HG03571 (cell line): ENCODE results near the gene SREBF2.
"Not testable (repeated sequence)": the region's sequence is repeated elsewhere in the genome, so short reads cannot be mapped to it uniquely, and the experiment has no call there.

Experiments used
- ATAC-seq: cut with Tn5 transposase; IDR thresholded peaks from one replicate; pipeline ENCODE4 v1.9.1; 2021; ENCODE audit not compliant: unreplicated experiment

Gene SREBF2

GRCh38 chr22:41939981-41940831, 107.3 kb downstream of the SREBF2 start:
- ATAC-seq: peak; percentile 42

GRCh38 chr22:41940832-41941765, 108.2 kb downstream of the SREBF2 start:
- ATAC-seq: peak; percentile 37

- no peak for ATAC-seq
Measured at GRCh38 chr22:41943661-41944209, 110.8 kb downstream of the SREBF2 start.

- peak; percentile 64 for ATAC-seq
Measured at GRCh38 chr22:41946629-41947423, 113.9 kb downstream of the SREBF2 start, which contains the start of gene CENPM. CENPM (minus strand) TSS chr22:41947152; CDS start chr22:41947076, 76 bp downstream.

- no peak for ATAC-seq
Measured at GRCh38 chr22:41947424-41948080, 114.6 kb downstream of the SREBF2 start.

GRCh38 chr22:41948142-41948541, 115.2 kb downstream of the SREBF2 start:
- no peak for ATAC-seq

- not testable (repeated sequence) for ATAC-seq
Measured at GRCh38 chr22:41948928-41949296, 116.0 kb downstream of the SREBF2 start.

GRCh38 chr22:41949297-41949965, 116.5 kb downstream of the SREBF2 start:
- no peak for ATAC-seq

GRCh38 chr22:41951898-41952474, 119.1 kb downstream of the SREBF2 start, which contains the start of gene SMIM45:
SMIM45 (plus strand) TSS chr22:41952150.
- ATAC-seq: no peak

- ATAC-seq: no peak
Measured at GRCh38 chr22:41952713-41953112, 119.8 kb downstream of the SREBF2 start.
